ENCODE measurements around the gene EZH1.

EZH1 gene

GRCh38 chr17:42781639-42782165 is 36.9 kb upstream of the EZH1 start:
- Histone ChIP-seq H3K27me3 (ENCODE audit: control insufficient read depth in 1 of 2, insufficient read depth in 2 of 2, low read length in 2 of 2) (peaks cover 31 to 33% of the 10 kb centered on the region in 2 donors), H3K4me1 (ENCODE audit: control insufficient read depth in 1 of 2, insufficient read depth in 2 of 2, low read length in 2 of 2) (peaks cover 16 to 18% of the 10 kb centered on the region in 2 donors), H3K36me3 (ENCODE audit: control insufficient read depth in 1 of 2, insufficient read depth in 2 of 2, low read length in 2 of 2) (peaks cover 11 to 26% of the 10 kb centered on the region in 2 donors), H3K27ac (ENCODE audit: low read depth, low read length) (no peak overlapping the region), H3K9ac (ENCODE audit: low read depth in 1 of 2, low read length in 2 of 2) (peak overlapping the region; percentile 22 to 63), H3K4me3 (ENCODE audit: low read depth in 1 of 2, low read length in 2 of 2) (peak overlapping the region; percentile 57 to 58), H3K9me3 (ENCODE audit: control insufficient read depth in 1 of 2, low read length in 2 of 2) (no peaks in the 10 kb centered on the region)

DNA sequence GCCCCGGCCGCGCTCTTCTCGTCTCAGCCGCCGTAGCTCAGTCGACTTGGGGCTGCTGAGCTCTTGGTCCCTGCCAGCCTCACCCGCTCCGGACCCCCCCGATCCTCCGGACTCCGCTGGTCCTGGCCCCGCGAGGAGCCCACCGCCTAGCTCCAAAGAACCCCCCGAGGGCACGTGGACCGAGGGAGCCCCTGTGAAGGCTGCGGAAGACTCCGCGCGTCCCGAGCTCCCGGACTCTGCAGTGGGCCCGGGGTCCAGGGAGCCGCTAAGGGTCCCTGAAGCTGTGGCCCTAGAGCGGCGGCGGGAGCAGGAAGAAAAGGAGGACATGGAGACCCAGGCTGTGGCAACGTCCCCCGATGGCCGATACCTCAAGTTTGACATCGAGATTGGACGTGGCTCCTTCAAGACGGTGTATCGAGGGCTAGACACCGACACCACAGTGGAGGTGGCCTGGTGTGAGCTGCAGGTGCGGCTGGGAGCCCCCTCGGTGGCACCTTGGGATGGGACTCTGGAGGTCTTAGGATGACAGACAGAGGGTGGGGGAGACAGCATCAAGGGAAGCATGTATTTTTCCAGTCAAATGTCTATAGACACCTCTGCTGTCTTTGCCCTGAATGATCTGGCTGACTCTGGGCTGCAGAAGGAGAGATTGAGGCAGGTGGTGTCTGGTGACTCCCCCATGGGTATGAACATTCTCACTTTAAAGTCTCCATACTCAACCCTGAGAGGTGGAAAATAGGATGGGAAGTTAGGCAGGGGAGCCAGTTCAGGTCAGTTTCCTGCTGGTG is 36.2 kb upstream of the EZH1 start:
- Histone ChIP-seq H3K4me1 (ENCODE audit: control insufficient read depth in 1 of 2, insufficient read depth in 2 of 2, low read length in 2 of 2) (peaks cover 16 to 18% of the 10 kb centered on the region in 2 donors), H3K9ac (ENCODE audit: low read depth in 1 of 2, low read length in 2 of 2) (peak overlapping the region; percentile 22 to 63), H3K4me3 (ENCODE audit: low read depth in 1 of 2, low read length in 2 of 2) (peak overlapping the region; percentile 57 to 58), H3K27ac (ENCODE audit: low read depth, low read length) (peak overlapping the region; percentile 36), H3K27me3 (ENCODE audit: control insufficient read depth in 1 of 2, insufficient read depth in 2 of 2, low read length in 2 of 2) (peaks cover 31 to 33% of the 10 kb centered on the region in 2 donors), H3K36me3 (ENCODE audit: control insufficient read depth in 1 of 2, insufficient read depth in 2 of 2, low read length in 2 of 2) (peaks cover 11 to 29% of the 10 kb centered on the region in 2 donors), H3K9me3 (ENCODE audit: control insufficient read depth in 1 of 2, low read length in 2 of 2) (no peaks in the 10 kb centered on the region)

GRCh38 chr17:42779936-42780850 is 35.4 kb upstream of the EZH1 start, which contains the start of gene WNK4:
Gene WNK4 (plus strand): TSS chr17:42780610. CDS start chr17:42780699, 89 bp downstream.
- Histone ChIP-seq H3K36me3 (ENCODE audit: control insufficient read depth in 1 of 2, insufficient read depth in 2 of 2, low read length in 2 of 2) (peaks cover 20 to 37% of the 10 kb centered on the region in 2 donors), H3K27ac (ENCODE audit: low read depth, low read length) (peak within 1 kb of the TSS; percentile 36), H3K4me3 (ENCODE audit: low read depth in 1 of 2, low read length in 2 of 2) (peak within 1 kb of the TSS; percentile 57 to 58), H3K27me3 (ENCODE audit: control insufficient read depth in 1 of 2, insufficient read depth in 2 of 2, low read length in 2 of 2) (peaks cover 30 to 31% of the 10 kb centered on the region in 2 donors), H3K9ac (ENCODE audit: low read depth in 1 of 2, low read length in 2 of 2) (peak within 1 kb of the TSS; percentile 22 to 63), H3K4me1 (ENCODE audit: control insufficient read depth in 1 of 2, insufficient read depth in 2 of 2, low read length in 2 of 2) (peaks cover 16 to 18% of the 10 kb centered on the region in 2 donors), H3K9me3 (ENCODE audit: control insufficient read depth in 1 of 2, low read length in 2 of 2) (no peaks in the 10 kb centered on the region)

DNA sequence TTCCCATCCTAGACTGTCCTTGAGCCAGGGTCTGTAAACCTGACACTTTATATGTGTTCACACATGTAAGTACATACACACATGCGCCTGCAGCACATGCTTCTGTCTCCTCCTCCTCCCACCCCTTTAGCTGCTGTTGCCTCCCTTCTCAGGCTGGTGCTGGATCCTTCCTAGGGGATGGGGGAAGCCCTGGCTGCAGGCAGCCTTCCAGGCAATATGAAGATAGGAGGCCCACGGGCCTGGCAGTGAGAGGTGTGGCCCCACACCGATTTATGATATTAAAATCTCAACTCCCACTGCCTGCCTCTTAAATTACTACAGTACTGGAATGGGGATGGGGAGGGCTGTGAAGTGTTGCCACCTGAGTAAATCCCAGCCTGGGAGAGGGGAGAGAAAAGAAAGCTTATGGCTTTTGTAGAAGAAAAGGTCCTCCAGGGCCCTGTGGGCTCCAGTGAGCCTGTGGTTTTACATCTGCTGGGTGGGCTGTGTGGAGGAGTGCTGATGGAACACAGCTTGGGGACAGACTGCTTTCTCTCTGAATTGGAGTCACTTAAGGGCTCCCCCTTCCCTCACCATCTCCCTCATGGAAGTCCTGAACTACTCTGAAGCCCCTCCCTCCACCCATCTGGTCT is 34.6 kb upstream of the EZH1 start:
- H3K9ac ChIP-seq (ENCODE audit: low read depth in 1 of 2, low read length in 2 of 2) = no peak overlapping the region
- peaks cover 24 to 26% of the 10 kb centered on the region in 2 donors for H3K27me3 ChIP-seq (ENCODE audit: control insufficient read depth in 1 of 2, insufficient read depth in 2 of 2, low read length in 2 of 2)
- peak overlapping the region in 1 of 2 donors; percentile 57 for H3K4me3 ChIP-seq (ENCODE audit: low read depth in 1 of 2, low read length in 2 of 2)
- H3K27ac ChIP-seq (ENCODE audit: low read depth, low read length) = no peak overlapping the region
- no peaks in the 10 kb centered on the region for H3K9me3 ChIP-seq (ENCODE audit: control insufficient read depth in 1 of 2, low read length in 2 of 2)
- peaks cover 16 to 20% of the 10 kb centered on the region in 2 donors for H3K4me1 ChIP-seq (ENCODE audit: control insufficient read depth in 1 of 2, insufficient read depth in 2 of 2, low read length in 2 of 2)
- H3K36me3 ChIP-seq (ENCODE audit: control insufficient read depth in 1 of 2, insufficient read depth in 2 of 2, low read length in 2 of 2) = peaks cover 22 to 39% of the 10 kb centered on the region in 2 donors

DNA sequence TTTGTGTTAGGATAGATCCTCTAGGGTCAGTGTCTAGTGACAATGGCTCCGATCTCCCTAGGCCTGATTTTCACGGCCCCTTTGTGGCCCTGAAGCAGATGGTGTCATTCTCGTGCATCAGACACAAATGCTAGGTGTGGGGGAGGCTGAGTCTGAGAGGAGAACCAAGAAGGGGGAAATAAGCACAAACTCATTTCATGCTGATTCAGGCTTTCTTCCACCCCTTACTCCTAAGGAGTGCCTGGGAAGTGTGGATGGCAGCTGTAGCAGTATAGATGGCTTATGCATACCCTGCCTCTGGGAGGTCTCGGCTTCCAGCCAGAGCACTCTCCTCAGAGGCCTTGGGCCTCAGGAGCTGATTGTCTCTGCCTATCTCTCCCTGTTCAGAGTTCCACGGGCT is 33.7 kb upstream of the EZH1 start:
- Histone ChIP-seq H3K27me3 (ENCODE audit: control insufficient read depth in 1 of 2, insufficient read depth in 2 of 2, low read length in 2 of 2) (peaks cover 18 to 21% of the 10 kb centered on the region in 2 donors), H3K9me3 (ENCODE audit: control insufficient read depth in 1 of 2, low read length in 2 of 2) (no peaks in the 10 kb centered on the region), H3K36me3 (ENCODE audit: control insufficient read depth in 1 of 2, insufficient read depth in 2 of 2, low read length in 2 of 2) (peaks cover 22 to 39% of the 10 kb centered on the region in 2 donors), H3K9ac (ENCODE audit: low read depth in 1 of 2, low read length in 2 of 2) (no peak overlapping the region), H3K4me1 (ENCODE audit: control insufficient read depth in 1 of 2, insufficient read depth in 2 of 2, low read length in 2 of 2) (peaks cover 24 to 28% of the 10 kb centered on the region in 2 donors), H3K27ac (ENCODE audit: low read depth, low read length) (no peak overlapping the region), H3K4me3 (ENCODE audit: low read depth in 1 of 2, low read length in 2 of 2) (no peak overlapping the region)

GRCh38 chr17:42775534-42776098 is 30.8 kb upstream of the EZH1 start:
- Histone ChIP-seq H3K4me3 (ENCODE audit: low read depth in 1 of 2, low read length in 2 of 2) (no peak overlapping the region), H3K9ac (ENCODE audit: low read depth in 1 of 2, low read length in 2 of 2) (no peak overlapping the region), H3K9me3 (ENCODE audit: control insufficient read depth in 1 of 2, low read length in 2 of 2) (no peaks in the 10 kb centered on the region), H3K4me1 (ENCODE audit: control insufficient read depth in 1 of 2, insufficient read depth in 2 of 2, low read length in 2 of 2) (peaks cover 17 to 20% of the 10 kb centered on the region in 2 donors), H3K27me3 (ENCODE audit: control insufficient read depth in 1 of 2, insufficient read depth in 2 of 2, low read length in 2 of 2) (no peaks in the 10 kb centered on the region), H3K36me3 (ENCODE audit: control insufficient read depth in 1 of 2, insufficient read depth in 2 of 2, low read length in 2 of 2) (peaks cover 22 to 39% of the 10 kb centered on the region in 2 donors), H3K27ac (ENCODE audit: low read depth, low read length) (no peak overlapping the region)

GRCh38 chr17:42774066-42774745 is 29.4 kb upstream of the EZH1 start:
- Histone ChIP-seq H3K27ac (ENCODE audit: low read depth, low read length) (no peak overlapping the region), H3K9me3 (ENCODE audit: control insufficient read depth in 1 of 2, low read length in 2 of 2) (no peaks in the 10 kb centered on the region), H3K27me3 (ENCODE audit: control insufficient read depth in 1 of 2, insufficient read depth in 2 of 2, low read length in 2 of 2) (no peaks in the 10 kb centered on the region), H3K4me3 (ENCODE audit: low read depth in 1 of 2, low read length in 2 of 2) (peak overlapping the region; percentile 86 to 99), H3K4me1 (ENCODE audit: control insufficient read depth in 1 of 2, insufficient read depth in 2 of 2, low read length in 2 of 2) (peaks cover 10 to 12% of the 10 kb centered on the region in 2 donors), H3K36me3 (ENCODE audit: control insufficient read depth in 1 of 2, insufficient read depth in 2 of 2, low read length in 2 of 2) (peaks cover 18 to 37% of the 10 kb centered on the region in 2 donors), H3K9ac (ENCODE audit: low read depth in 1 of 2, low read length in 2 of 2) (peak overlapping the region; percentile 86 to 88)

GRCh38 chr17:42773290-42774035 is 28.6 kb upstream of the EZH1 start, which contains the start of gene VPS25:
Gene VPS25 (plus strand): TSS chr17:42773449. CDS start chr17:42773476, 27 bp downstream.
- H3K36me3 ChIP-seq (ENCODE audit: control insufficient read depth in 1 of 2, insufficient read depth in 2 of 2, low read length in 2 of 2) = peaks cover 14 to 30% of the 10 kb centered on the region in 2 donors
- H3K4me3 ChIP-seq (ENCODE audit: low read depth in 1 of 2, low read length in 2 of 2) = peak within 1 kb of the TSS; percentile 86 to 99
- no peaks in the 10 kb centered on the region for H3K27me3 ChIP-seq (ENCODE audit: control insufficient read depth in 1 of 2, insufficient read depth in 2 of 2, low read length in 2 of 2)
- H3K9ac ChIP-seq (ENCODE audit: low read depth in 1 of 2, low read length in 2 of 2) = peak within 1 kb of the TSS; percentile 86 to 88
- peak within 1 kb of the TSS; percentile 64 for H3K27ac ChIP-seq (ENCODE audit: low read depth, low read length)
- H3K9me3 ChIP-seq (ENCODE audit: control insufficient read depth in 1 of 2, low read length in 2 of 2) = no peaks in the 10 kb centered on the region
- peaks cover 10 to 12% of the 10 kb centered on the region in 2 donors for H3K4me1 ChIP-seq (ENCODE audit: control insufficient read depth in 1 of 2, insufficient read depth in 2 of 2, low read length in 2 of 2)
